Measurements from ENCODE around the gene KCNE4. TPM values are rescaled to one million over a fixed set of nuclear protein-coding genes. Genes with fewer than 3 reads are reported as not detected.

Gene KCNE4
- total and polyA plus RNA-seq, 9 of the 15 experiments (the other 6 are each of a cell fraction or from before 2014, with no cell fraction given): not detected

DNA sequence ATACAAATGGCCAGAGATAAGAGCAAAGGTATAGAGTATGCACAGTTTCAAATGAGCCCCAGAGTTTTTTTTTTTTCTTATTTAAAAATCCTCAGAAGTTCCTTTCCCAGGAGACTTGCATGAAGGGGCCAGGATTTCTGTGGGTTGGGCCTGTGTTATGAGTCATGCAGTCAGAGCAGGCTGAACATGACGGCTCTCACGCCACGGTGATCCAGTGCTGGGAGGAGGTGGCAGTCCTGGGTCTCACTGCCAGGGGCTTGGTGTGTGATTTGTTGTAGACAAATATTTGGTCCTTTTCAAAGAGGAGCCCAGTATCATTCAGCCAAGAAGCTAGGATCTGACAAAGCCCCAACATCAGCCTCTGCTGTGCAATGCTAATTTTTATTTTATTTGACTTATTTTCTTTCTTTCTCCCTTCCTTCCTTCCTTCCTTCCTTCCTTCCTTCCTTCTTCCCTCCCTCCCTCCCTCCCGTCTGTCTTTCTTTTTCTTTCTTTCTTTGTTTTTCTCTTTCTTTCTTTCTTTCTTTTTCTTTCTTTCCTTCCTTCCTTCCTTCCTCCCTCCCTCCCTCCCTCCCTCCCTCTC, 10.4 kb upstream of the KCNE4 start (continued):
- no peak for TF ChIP-seq HMG20B (CRISPR knock-in tag; IDR thresholded peaks at IDR 0.05)
- no peak for TF ChIP-seq TAF15 (IDR thresholded peaks at IDR 0.05; ENCODE audit: low read depth, low read length)
- TF ChIP-seq CHD1 (IDR thresholded peaks at IDR 0.05; ENCODE audit: low read length): no peak
- no peak for TF ChIP-seq USF1 (CRISPR knock-in tag; IDR thresholded peaks at IDR 0.05)
- no peak for TF ChIP-seq CLOCK (CRISPR knock-in tag; IDR thresholded peaks at IDR 0.05; ENCODE audit: borderline replicate concordance)
- TF ChIP-seq, protein P1, sequence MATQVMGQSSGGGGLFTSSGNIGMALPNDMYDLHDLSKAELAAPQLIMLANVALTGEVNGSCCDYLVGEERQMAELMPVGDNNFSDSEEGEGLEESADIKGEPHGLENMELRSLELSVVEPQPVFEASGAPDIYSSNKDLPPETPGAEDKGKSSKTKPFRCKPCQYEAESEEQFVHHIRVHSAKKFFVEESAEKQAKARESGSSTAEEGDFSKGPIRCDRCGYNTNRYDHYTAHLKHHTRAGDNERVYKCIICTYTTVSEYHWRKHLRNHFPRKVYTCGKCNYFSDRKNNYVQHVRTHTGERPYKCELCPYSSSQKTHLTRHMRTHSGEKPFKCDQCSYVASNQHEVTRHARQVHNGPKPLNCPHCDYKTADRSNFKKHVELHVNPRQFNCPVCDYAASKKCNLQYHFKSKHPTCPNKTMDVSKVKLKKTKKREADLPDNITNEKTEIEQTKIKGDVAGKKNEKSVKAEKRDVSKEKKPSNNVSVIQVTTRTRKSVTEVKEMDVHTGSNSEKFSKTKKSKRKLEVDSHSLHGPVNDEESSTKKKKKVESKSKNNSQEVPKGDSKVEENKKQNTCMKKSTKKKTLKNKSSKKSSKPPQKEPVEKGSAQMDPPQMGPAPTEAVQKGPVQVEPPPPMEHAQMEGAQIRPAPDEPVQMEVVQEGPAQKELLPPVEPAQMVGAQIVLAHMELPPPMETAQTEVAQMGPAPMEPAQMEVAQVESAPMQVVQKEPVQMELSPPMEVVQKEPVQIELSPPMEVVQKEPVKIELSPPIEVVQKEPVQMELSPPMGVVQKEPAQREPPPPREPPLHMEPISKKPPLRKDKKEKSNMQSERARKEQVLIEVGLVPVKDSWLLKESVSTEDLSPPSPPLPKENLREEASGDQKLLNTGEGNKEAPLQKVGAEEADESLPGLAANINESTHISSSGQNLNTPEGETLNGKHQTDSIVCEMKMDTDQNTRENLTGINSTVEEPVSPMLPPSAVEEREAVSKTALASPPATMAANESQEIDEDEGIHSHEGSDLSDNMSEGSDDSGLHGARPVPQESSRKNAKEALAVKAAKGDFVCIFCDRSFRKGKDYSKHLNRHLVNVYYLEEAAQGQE (IDR thresholded peaks at IDR 0.05; ENCODE audit: borderline replicate concordance): no peak
- TF ChIP-seq, protein P1 (CRISPR knock-in tag; IDR thresholded peaks at IDR 0.05; ENCODE audit: low read depth): no peak
- TF ChIP-seq, protein P2, sequence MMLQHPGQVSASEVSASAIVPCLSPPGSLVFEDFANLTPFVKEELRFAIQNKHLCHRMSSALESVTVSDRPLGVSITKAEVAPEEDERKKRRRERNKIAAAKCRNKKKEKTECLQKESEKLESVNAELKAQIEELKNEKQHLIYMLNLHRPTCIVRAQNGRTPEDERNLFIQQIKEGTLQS (IDR thresholded peaks at IDR 0.05): peak; percentile 88
- TF ChIP-seq, protein P2 (CRISPR knock-in tag; conservative IDR thresholded peaks at IDR 0.05): no peak
- no peak for TF ChIP-seq ETS1 (conservative IDR thresholded peaks at IDR 0.05; ENCODE audit: control insufficient read depth, low read depth, low read length)
- TF ChIP-seq SMAD2 (IDR thresholded peaks at IDR 0.05; ENCODE audit: low read depth, low read length): no peak
- no peak for TF ChIP-seq ZNF780A (CRISPR knock-in tag; IDR thresholded peaks at IDR 0.05)
- TF ChIP-seq, protein P3, sequence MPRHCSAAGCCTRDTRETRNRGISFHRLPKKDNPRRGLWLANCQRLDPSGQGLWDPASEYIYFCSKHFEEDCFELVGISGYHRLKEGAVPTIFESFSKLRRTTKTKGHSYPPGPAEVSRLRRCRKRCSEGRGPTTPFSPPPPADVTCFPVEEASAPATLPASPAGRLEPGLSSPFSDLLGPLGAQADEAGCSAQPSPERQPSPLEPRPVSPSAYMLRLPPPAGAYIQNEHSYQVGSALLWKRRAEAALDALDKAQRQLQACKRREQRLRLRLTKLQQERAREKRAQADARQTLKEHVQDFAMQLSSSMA (CRISPR knock-in tag; IDR thresholded peaks at IDR 0.05): no peak
